ENCODE results near the gene TECPR1.
"Not testable (repeated sequence)": the region's sequence is repeated elsewhere in the genome, so short reads cannot be mapped to it uniquely, and the experiment has no call there.

The TECPR1 gene

GRCh38 chr7:98227939-98228338 is 24.1 kb downstream of the TECPR1 start:
- DNase-seq (ENCODE audit: low spot score): no peak

GRCh38 chr7:98225913-98226614 is 26.0 kb downstream of the TECPR1 start:
- DNase-seq (ENCODE audit: low spot score): no peak

GRCh38 chr7:98224701-98225181 is 27.3 kb downstream of the TECPR1 start:
- no peak for DNase-seq (ENCODE audit: low spot score)

- DNase-seq (ENCODE audit: low spot score): no peak
Observed at GRCh38 chr7:98223898-98224700, 27.9 kb downstream of the TECPR1 start.

- DNase-seq (ENCODE audit: low spot score): no peak
Observed at GRCh38 chr7:98223351-98223897, 28.6 kb downstream of the TECPR1 start.

- no peak for DNase-seq (ENCODE audit: low spot score)
Observed at GRCh38 chr7:98222533-98223195, 29.4 kb downstream of the TECPR1 start.

- DNase-seq (ENCODE audit: low spot score): no peak
Observed at GRCh38 chr7:98221611-98222532, 30.2 kb downstream of the TECPR1 start.

GRCh38 chr7:98219382-98219781 is 32.6 kb downstream of the TECPR1 start:
- DNase-seq (ENCODE audit: low spot score): not testable (repeated sequence)

GRCh38 chr7:98217623-98218582 is 34.1 kb downstream of the TECPR1 start:
- DNase-seq (ENCODE audit: low spot score): no peak

- no peak for DNase-seq (ENCODE audit: low spot score)
Observed at GRCh38 chr7:98216941-98217622, 35.0 kb downstream of the TECPR1 start.

- no peak for DNase-seq (ENCODE audit: low spot score)
Observed at GRCh38 chr7:98215561-98216495, 36.2 kb downstream of the TECPR1 start.

GRCh38 chr7:98214811-98215321 is 37.2 kb downstream of the TECPR1 start:
- no peak for DNase-seq (ENCODE audit: low spot score)

GRCh38 chr7:98213888-98214810 is 37.9 kb downstream of the TECPR1 start:
- DNase-seq (ENCODE audit: low spot score): no peak

GRCh38 chr7:98213296-98213887 is 38.6 kb downstream of the TECPR1 start:
- DNase-seq (ENCODE audit: low spot score): no peak

GRCh38 chr7:98212532-98213041 is 39.4 kb downstream of the TECPR1 start:
- DNase-seq (ENCODE audit: low spot score): no peak

Measured in cerebellar cortex (tissue), 1 donor.